HG03045 (cell line): Measurements from ENCODE around the gene TMCC1.
"Not testable (repeated sequence)": the region's sequence is repeated elsewhere in the genome, so short reads cannot be mapped to it uniquely, and the experiment has no call there.

Experiments
- ATAC-seq: cut with Tn5 transposase; IDR thresholded peaks from one replicate; pipeline ENCODE4 v1.9.1; 2021; ENCODE audit warnings: mild to moderate bottlenecking, moderate library complexity; ENCODE audit not compliant: unreplicated experiment

TMCC1 gene

GRCh38 chr3:129892857-129893580 is 492 bp downstream of the TMCC1 start:
- ATAC-seq, result peak; percentile 81

DNA sequence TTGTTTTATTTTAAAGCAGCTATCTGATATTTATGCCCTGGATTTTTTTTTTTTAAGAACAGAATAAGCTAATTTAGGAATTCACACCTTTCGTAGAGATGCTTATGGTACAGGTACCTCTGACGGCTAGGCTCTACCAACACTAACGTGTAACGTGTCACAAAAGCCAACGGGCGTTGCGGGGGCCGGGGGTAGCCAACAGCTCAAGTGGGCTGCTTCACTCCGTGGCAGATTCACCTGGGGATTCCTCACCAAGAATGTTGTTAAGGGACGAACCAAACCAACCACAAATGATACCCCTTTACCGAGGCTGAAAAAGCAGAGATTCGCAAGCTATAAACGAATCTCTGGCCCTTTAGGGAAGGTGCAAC is 1.0 kb downstream of the TMCC1 start:
- ATAC-seq, result no peak

DNA sequence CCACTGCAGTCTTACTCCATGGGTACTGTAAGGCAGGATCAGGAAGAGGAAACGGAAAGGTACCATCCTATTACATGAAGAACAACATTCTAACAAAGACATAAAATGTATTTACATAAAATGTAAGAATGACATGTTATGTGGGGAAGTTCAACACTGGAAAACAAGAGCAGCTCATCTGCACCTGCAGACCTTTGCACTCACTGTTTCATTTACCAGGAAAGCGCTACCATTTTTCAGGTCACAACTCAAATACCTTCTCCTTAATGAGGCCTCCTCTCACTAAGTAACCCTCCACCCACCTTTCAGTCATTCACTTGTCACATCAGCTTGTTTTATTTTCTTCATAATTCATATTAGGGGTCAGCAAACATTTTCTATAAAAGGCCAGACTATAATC is 2.6 kb downstream of the TMCC1 start:
- no peak for ATAC-seq

DNA sequence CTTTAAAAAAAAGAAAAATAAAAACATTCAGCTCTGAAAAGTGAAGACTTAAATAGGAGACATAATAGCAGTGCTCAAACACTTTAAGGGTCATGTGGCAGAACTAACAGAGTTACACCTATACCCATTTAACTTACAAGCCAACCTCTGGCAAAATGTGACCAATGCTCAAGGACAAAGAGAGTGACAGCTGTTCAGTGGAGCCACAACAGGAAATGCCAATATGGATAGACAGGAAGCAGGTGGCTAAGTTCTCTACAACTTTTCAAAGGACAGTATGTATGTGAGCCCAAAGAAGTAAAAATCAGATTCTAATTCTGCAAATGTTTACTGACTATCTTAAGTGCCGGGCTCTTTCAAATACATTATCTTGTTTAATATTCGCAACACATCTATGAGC is 3.4 kb downstream of the TMCC1 start:
- no peak for ATAC-seq

DNA sequence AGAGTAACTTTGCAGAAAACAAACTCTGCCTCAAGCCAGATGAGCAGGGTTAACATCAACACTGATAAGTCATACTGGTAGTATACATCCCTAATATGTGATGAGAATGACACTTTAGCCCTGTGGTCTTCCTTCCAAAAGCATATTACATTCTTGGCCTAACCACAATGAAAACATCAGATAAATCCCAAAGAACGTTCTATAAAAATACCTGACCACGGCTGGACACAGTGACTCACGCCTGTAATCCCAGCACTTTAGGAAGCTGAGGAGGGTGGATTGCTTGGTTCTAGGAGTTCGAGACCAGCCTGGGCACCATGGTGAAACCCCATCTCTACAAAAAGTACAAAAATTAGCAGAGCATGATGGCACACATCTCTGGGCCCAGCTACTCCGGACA is 4.7 kb downstream of the TMCC1 start:
- no peak for ATAC-seq

- no peak for ATAC-seq
Measured at GRCh38 chr3:129881261-129881660, 12.2 kb downstream of the TMCC1 start.

DNA sequence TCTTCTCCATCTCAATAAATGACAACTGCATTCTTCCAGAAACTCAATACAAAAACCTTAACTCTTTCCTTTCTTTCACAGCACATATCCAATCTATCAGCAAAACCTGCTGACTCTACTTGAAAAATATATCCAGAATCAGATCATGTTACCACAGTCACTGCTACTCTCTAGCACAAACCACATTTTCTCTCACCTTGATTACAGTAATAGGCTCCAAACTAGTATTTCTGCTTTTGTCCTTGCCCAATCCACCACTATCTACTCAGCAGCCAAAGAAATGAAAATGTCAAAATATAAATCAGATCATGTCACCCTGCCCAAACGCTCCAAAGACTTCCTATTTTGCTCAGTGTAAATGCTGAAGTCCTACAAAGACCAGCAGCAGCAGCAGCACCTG is 15.2 kb downstream of the TMCC1 start:
- ATAC-seq, result no peak

DNA sequence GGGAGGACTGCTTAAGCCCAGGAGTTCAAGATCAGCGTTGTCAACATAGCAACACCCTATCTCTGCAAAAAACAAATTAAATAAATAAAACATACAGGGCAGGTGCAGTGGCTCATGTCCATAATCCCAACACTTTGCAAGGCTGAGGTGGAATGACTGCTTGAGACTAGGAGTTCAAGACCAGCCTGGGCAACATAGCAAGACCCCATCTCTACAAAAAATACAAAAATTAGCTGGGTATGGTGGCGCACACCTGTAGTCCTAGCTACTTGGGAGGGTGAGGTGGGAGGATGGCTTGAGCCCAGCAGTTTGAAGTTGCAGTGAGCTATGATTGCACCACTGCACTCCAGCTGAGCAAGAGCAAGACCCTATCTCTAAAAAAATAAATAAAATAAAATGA is 19.0 kb downstream of the TMCC1 start:
- ATAC-seq, result not testable (repeated sequence)

DNA sequence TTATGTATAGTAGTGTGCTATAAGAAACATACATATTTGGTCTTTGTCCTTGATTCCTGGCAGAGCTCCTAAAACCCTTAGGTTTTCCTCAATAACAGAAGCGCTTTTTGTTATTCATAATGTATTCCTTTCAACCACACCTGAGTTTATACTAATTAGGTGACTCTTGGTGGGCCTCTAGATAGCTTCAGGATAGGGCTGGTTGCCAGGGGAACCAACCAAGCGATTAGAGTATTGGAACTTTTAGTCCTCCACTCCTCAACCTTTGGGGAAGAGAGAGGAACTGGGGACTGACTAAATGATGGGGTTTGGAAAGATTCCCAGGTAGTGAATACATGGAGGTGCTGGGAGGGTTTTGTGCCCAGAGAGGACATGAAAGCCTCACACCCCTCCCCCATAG is 24.6 kb downstream of the TMCC1 start:
- ATAC-seq, result no peak

GRCh38 chr3:129867506-129868124 is 25.9 kb downstream of the TMCC1 start:
- ATAC-seq, result no peak

DNA sequence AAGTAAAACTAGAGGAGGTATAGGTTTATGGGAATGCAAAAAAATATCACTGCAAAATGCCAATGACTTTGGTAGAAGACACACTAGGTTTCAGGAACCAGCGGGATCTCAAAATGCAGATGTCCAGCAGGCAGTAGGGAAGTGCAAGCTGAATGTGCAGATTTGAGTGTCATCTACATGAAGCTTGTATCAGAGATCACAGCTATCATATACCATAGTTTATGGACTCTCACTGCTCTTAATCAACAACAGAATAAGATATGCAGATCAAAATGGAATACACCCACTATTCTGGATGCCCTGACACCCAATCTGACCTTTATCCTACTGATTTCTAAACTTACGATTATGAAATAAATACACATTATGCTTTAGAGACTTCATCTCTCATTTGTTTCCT is 27.7 kb downstream of the TMCC1 start:
- ATAC-seq, result no peak

GRCh38 chr3:129864519-129864918 is 29.0 kb downstream of the TMCC1 start:
- no peak for ATAC-seq

DNA sequence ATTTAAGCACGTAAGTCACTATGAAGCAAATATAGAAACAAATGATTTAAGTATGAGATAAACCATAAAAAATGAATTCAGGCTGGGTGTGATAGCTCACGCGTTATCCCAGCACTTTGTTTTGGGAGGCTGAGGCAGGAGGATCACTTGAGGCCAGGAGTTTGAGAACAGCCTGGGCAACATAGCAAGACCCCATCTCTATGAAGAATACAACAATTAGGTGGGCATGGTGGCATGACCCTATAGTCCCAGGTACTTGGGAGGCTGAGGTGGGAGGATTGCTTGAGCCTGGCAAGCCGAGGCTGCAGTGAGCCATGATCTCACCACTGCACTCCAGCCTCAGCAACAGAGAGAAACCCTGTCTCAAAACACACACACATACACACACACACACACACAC is 34.2 kb downstream of the TMCC1 start:
- ATAC-seq, result no peak

GRCh38 chr3:129857899-129858298 is 35.6 kb downstream of the TMCC1 start:
- no peak for ATAC-seq

GRCh38 chr3:129856790-129857189 is 36.7 kb downstream of the TMCC1 start:
- ATAC-seq, result not testable (repeated sequence)

DNA sequence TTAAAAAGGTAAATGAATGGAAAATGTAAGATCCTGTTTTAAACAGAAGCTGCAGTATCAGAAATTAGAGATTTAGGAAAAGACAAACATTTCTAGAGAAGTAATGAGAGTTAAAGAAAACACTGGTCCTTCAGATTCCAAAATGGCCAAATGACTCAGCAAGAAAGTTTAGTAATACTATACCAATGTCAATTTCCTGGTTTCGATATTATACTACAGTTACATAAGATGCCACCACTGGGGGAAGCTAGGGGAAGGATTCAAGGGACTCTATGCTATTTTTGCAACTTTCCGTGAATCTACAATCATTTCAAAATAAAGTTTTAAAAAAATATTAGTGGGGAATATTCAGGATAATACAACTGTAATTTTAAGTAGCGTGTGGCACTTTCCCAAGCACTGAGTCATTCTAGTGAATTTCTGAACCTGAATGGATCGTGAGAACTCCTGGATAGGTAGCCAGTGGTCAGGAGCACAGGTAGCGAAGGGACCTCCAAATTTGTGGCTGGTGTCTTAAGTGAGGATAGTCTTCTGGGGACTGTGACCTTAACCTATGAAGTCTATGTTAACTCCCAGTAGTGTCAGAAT is 37.6 kb downstream of the TMCC1 start:
- no peak for ATAC-seq

DNA sequence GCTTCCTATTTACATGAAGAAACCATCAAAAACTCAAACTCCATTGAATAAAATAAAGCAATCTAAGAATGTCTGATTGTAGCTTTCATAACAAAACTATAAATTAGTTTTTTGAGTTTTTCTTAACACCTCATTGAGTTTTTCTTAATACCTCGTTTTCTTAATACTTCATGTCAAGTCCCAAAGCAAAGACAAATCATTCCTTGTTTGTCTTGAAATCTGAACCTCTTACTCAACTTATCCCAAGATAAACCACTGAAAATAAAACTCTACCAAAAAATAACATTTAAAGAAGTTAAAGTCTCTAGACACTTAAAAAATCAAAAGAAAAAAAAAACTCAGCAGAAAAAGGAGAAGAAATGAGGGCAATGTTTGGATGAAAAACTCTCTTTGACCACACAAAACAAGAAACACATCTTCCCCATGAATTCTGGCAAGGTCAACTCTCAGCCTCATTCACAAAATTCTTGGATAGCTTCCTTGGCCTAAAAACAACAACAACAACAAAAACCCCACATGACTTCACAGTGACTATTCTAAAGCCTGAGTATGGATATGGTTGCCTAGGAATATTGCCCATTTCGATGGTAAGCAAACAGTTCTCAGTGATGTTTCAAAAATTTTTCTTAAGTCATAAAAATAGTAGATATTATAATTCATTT is 38.2 kb downstream of the TMCC1 start:
- ATAC-seq, result no peak

GRCh38 chr3:129854460-129854859 is 39.1 kb downstream of the TMCC1 start:
- ATAC-seq, result no peak

DNA sequence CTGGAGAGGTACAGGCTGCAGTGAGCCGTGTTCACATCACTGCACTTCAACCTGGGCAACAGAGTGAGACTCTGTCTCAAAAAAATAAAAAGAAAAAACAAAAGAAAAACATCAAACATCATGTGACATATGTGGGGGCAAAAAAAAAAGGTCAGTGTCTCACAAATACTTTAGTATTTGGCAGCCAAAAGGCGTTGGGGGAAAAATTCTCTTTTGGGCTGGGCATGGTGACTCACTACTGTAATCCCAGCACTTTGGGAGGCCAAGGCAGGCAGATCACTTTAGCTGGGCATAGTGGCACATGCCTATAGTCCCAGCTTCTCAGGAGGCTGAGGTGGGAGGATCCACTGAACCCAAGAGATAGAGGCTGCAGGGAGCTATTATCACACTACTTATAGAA is 47.6 kb downstream of the TMCC1 start:
- ATAC-seq, result no peak

GRCh38 chr3:129840707-129841360 is 52.7 kb downstream of the TMCC1 start:
- no peak for ATAC-seq

- ATAC-seq, result no peak
Measured at GRCh38 chr3:129838086-129838485, 55.4 kb downstream of the TMCC1 start.
